ENCODE measurements around the gene DYNC1LI1. TPM values are rescaled to one million over a fixed set of nuclear protein-coding genes. Genes with fewer than 3 reads are reported as not detected.
A peak's percentile ranks its signal among the peaks of the same experiment; 100 is the strongest.

The DYNC1LI1 gene
- total RNA-seq, 1 donor from 2014 or later, result 181 TPM

GRCh38 chr3:32569540-32570420 lies 878 bp downstream of the DYNC1LI1 start:
- Mint-ChIP-seq H3K36me3 (ENCODE audit: unreplicated experiment) (no peaks in the 10 kb centered on the region), H3K27me3 (ENCODE audit: unreplicated experiment) (peaks cover 6% of the 10 kb centered on the region), H3K4me1 (ENCODE audit: low read depth, unreplicated experiment) (peaks cover 18% of the 10 kb centered on the region), H3K27ac (ENCODE audit: unreplicated experiment) (peak overlapping the region; percentile 99), H3K9me3 (ENCODE audit: unreplicated experiment) (peaks cover 15% of the 10 kb centered on the region), H3K4me3 (ENCODE audit: unreplicated experiment) (peak overlapping the region; percentile 93)
- DNase-seq, result peak; percentile 97
- no peak for TF ChIP-seq CTCF (IDR thresholded peaks at IDR 0.05; ENCODE audit: partially characterized antibody, unreplicated experiment)

GRCh38 chr3:32568953-32569352 lies 1.7 kb downstream of the DYNC1LI1 start:
- DNase-seq, result no peak
- no peaks in the 10 kb centered on the region for H3K36me3 Mint-ChIP-seq (ENCODE audit: unreplicated experiment)
- H3K4me1 Mint-ChIP-seq (ENCODE audit: low read depth, unreplicated experiment), result peaks cover 20% of the 10 kb centered on the region
- peak overlapping the region; percentile 99 for H3K27ac Mint-ChIP-seq (ENCODE audit: unreplicated experiment)
- H3K9me3 Mint-ChIP-seq (ENCODE audit: unreplicated experiment), result peaks cover 15% of the 10 kb centered on the region
- TF ChIP-seq CTCF (IDR thresholded peaks at IDR 0.05; ENCODE audit: partially characterized antibody, unreplicated experiment), result no peak
- peaks cover 6% of the 10 kb centered on the region for H3K27me3 Mint-ChIP-seq (ENCODE audit: unreplicated experiment)
- peak overlapping the region; percentile 93 for H3K4me3 Mint-ChIP-seq (ENCODE audit: unreplicated experiment)

- no peak overlapping the region for H3K4me3 Mint-ChIP-seq (ENCODE audit: unreplicated experiment)
- peaks cover 4% of the 10 kb centered on the region for H3K9me3 Mint-ChIP-seq (ENCODE audit: unreplicated experiment)
- no peaks in the 10 kb centered on the region for H3K36me3 Mint-ChIP-seq (ENCODE audit: unreplicated experiment)
- no peaks in the 10 kb centered on the region for H3K27me3 Mint-ChIP-seq (ENCODE audit: unreplicated experiment)
- H3K4me1 Mint-ChIP-seq (ENCODE audit: low read depth, unreplicated experiment), result peaks cover 10% of the 10 kb centered on the region
- no peak for TF ChIP-seq CTCF (IDR thresholded peaks at IDR 0.05; ENCODE audit: partially characterized antibody, unreplicated experiment)
- DNase-seq, result no peak
- H3K27ac Mint-ChIP-seq (ENCODE audit: unreplicated experiment), result no peak overlapping the region
Observed at GRCh38 chr3:32564195-32564594, 6.5 kb downstream of the DYNC1LI1 start.

GRCh38 chr3:32562640-32563039 lies 8.0 kb downstream of the DYNC1LI1 start:
- no peak for DNase-seq
- Mint-ChIP-seq H3K4me3 (ENCODE audit: unreplicated experiment) (no peak overlapping the region), H3K36me3 (ENCODE audit: unreplicated experiment) (no peaks in the 10 kb centered on the region), H3K9me3 (ENCODE audit: unreplicated experiment) (no peaks in the 10 kb centered on the region), H3K4me1 (ENCODE audit: low read depth, unreplicated experiment) (peaks cover 10% of the 10 kb centered on the region), H3K27me3 (ENCODE audit: unreplicated experiment) (no peaks in the 10 kb centered on the region), H3K27ac (ENCODE audit: unreplicated experiment) (no peak overlapping the region)
- no peak for TF ChIP-seq CTCF (IDR thresholded peaks at IDR 0.05; ENCODE audit: partially characterized antibody, unreplicated experiment)

GRCh38 chr3:32557640-32558352 lies 12.9 kb downstream of the DYNC1LI1 start:
- Mint-ChIP-seq H3K4me1 (ENCODE audit: low read depth, unreplicated experiment) (peaks cover 16% of the 10 kb centered on the region), H3K27me3 (ENCODE audit: unreplicated experiment) (no peaks in the 10 kb centered on the region), H3K36me3 (ENCODE audit: unreplicated experiment) (no peaks in the 10 kb centered on the region), H3K9me3 (ENCODE audit: unreplicated experiment) (no peaks in the 10 kb centered on the region), H3K4me3 (ENCODE audit: unreplicated experiment) (no peak overlapping the region), H3K27ac (ENCODE audit: unreplicated experiment) (no peak overlapping the region)
- no peak for DNase-seq
- TF ChIP-seq CTCF (IDR thresholded peaks at IDR 0.05; ENCODE audit: partially characterized antibody, unreplicated experiment), result no peak

All from glutamatergic neuron (in vitro differentiated cells).